LNCaP clone FGC (cell line): Measurements from ENCODE around the gene CASP14.
A peak's percentile ranks its signal among the peaks of the same experiment; 100 is the strongest.

ENCODE experiments used
- DNase-seq: peaks from one replicate; pipeline ENCODE4 v3.0.0-alpha.2; 2011; ENCODE audit warnings: low read depth
- H3K4me3 ChIP-seq: 2 replicates; pipeline ENCODE4 v1.5.1; 2011; ENCODE audit warnings: mild to moderate bottlenecking, low read depth, low read length, control low read depth
- CTCF ChIP-seq: IDR thresholded peaks from 2 replicates; pipeline ENCODE4 v1.5.1; 2012; ENCODE audit warnings: mild to moderate bottlenecking; ENCODE audit not compliant: control insufficient read depth, insufficient read depth; ENCODE audit errors: extremely low read depth

Gene CASP14

GRCh38 chr19:15104411-15104810, 55.1 kb downstream of the CASP14 start:
- no peak for DNase-seq
- no peak for TF ChIP-seq CTCF
- no peak overlapping the region for H3K4me3 ChIP-seq

- DNase-seq = no peak
- no peak for TF ChIP-seq CTCF
- H3K4me3 ChIP-seq = no peak overlapping the region
These were observed 55.8 kb downstream of the CASP14 start for GRCh38 chr19:15105044-15105443.

- no peak for DNase-seq
- no peak for TF ChIP-seq CTCF
- H3K4me3 ChIP-seq = peak within 1 kb of the TSS; percentile 37
These were observed 58.1 kb downstream of the CASP14 start, which contains the start of gene SYDE1 for GRCh38 chr19:15107061-15108010. SYDE1 (plus strand) TSS chr19:15107401; CDS start chr19:15107434, 33 bp downstream.
